NCI-H146 treated with DMSO at 0.1 percent for 48 hours (cell line): ENCODE data around the gene AGTRAP.

Source experiments
- DNase-seq: peaks from one replicate; lab custom pipeline; 2025; ENCODE audit not compliant: unreplicated experiment; lab: John Stamatoyannopoulos, UW

The AGTRAP gene

GRCh38 chr1:11797525-11798216 is 61.7 kb downstream of the AGTRAP start:
- no peak for DNase-seq

- no peak for DNase-seq
These were observed 63.2 kb downstream of the AGTRAP start for GRCh38 chr1:11799099-11799498.

GRCh38 chr1:11799896-11800295 is 64.0 kb downstream of the AGTRAP start:
- DNase-seq = no peak

GRCh38 chr1:11800391-11800755 is 64.4 kb downstream of the AGTRAP start:
- DNase-seq = no peak
